Lung (tissue), 12 donors: ENCODE data around the gene PTGES2. TPM values are rescaled to one million over a fixed set of nuclear protein-coding genes. Genes with fewer than 3 reads are reported as not detected.
"Not testable (repeated sequence)": the region's sequence is repeated elsewhere in the genome, so short reads cannot be mapped to it uniquely, and the experiment has no call there.

Experiments used
- ATAC-seq: fragments of 200-7000 bp; cut with Tn5 transposase; one replicate; pipeline ENCODE4 v1.9.1; 2020; ENCODE audit warnings: moderate number of reproducible peaks; ENCODE audit not compliant: insufficient read depth, low FRiP score
- DNase-seq, 3 donors: peaks; one replicate each; pipeline ENCODE4 v3.0.0-alpha.2; 2013 to 2017
- H3K27ac ChIP-seq, 2 donors: one replicate each; pipeline ENCODE4 v1.5.1; 2013; ENCODE audit warnings: mild to moderate bottlenecking in 2 of 2, moderate library complexity in 2 of 2, control low read depth in 1 of 2, inconsistent platforms in 1 of 2, low read depth in 1 of 2, low read length in 1 of 2
- H3K27me3 ChIP-seq, 3 donors: one replicate each; pipeline ENCODE4 v1.5.1; 2013; ENCODE audit warnings: low read length in 2 of 3; ENCODE audit not compliant: control insufficient read depth in 3 of 3, insufficient read depth in 3 of 3
- H3K36me3 ChIP-seq, 4 donors: one replicate each; pipeline ENCODE4 v1.5.1; 2013; ENCODE audit warnings: low read length in 4 of 4, mild to moderate bottlenecking in 1 of 4, moderate library complexity in 1 of 4; ENCODE audit not compliant: control insufficient read depth in 4 of 4, insufficient read depth in 4 of 4
- H3K4me1 ChIP-seq, 5 donors: one replicate each; pipeline ENCODE4 v1.5.1; 2013; ENCODE audit warnings: low read length in 5 of 5, mild to moderate bottlenecking in 2 of 5, moderate library complexity in 1 of 5; ENCODE audit not compliant: control insufficient read depth in 5 of 5, insufficient read depth in 5 of 5
- H3K4me3 ChIP-seq: one replicate; pipeline ENCODE4 v1.5.1; 2013; ENCODE audit warnings: mild to moderate bottlenecking, control low read depth, moderate library complexity
- H3K9ac ChIP-seq, 2 donors: one replicate each; pipeline ENCODE4 v1.5.1; 2013; ENCODE audit warnings: low read length in 2 of 2, control low read depth in 1 of 2; ENCODE audit not compliant: insufficient read depth in 1 of 2
- H3K9me3 ChIP-seq, 4 donors: one replicate each; pipeline ENCODE4 v1.5.1; 2013; ENCODE audit warnings: low read length in 3 of 4, mild to moderate bottlenecking in 1 of 4, moderate library complexity in 1 of 4; ENCODE audit not compliant: control insufficient read depth in 4 of 4, insufficient read depth in 3 of 4
- CTCF ChIP-seq: IDR thresholded peaks from 2 replicates; pipeline ENCODE4 v1.5.1; 2012; ENCODE audit warnings: mild to moderate bottlenecking; ENCODE audit errors: control extremely low read depth, extremely low read depth
- WGBS, 2 donors: extraction: QIAGEN DNeasy Blood & Tissue Kit; methylation state at CpG; one replicate each; pipeline ENCODE4 v1.1.7; 2013; 5-methylcytosine and 5-hydroxymethylcytosine counted together
- polyA plus RNA-seq, 2 donors: library from polyadenylated mRNA; stranded (reverse); fragments of 200-250 nt; gene quantifications; one replicate each; pipeline ENCODE4 v1.2.1, GENCODE V29; 2013
- total RNA-seq, 2 donors: library from RNA; depleted of rRNA in 1 of 2; stranded (reverse); fragments of >200 nt in 1 of 2; gene quantifications; one replicate each; pipeline ENCODE4 v1.2.1, GENCODE V29; 2014 to 2021
- donor health status: control.
- donor health status: control.
- donor health status: Bipolar disorder and iron deficiency.
- donor health status: healthy.
- donor health status: DM: yes; HTN: yes; CAD: no.

Gene PTGES2
- total and polyA plus RNA-seq, 4 donors = 42.0 to 66.8 (median 54.7) TPM

- H3K4me3 ChIP-seq = no peak overlapping the region
- no peak for TF ChIP-seq CTCF
- ATAC-seq = no peak
- no peak overlapping the region for H3K27ac ChIP-seq
- WGBS, 2 donors = 89 to 91% methylated on average over 18 of the region's 18 CpGs
- H3K9me3 ChIP-seq = peaks cover 0 to 5% (median 0%) of the 10 kb centered on the region in 4 donors
- no peaks in the 10 kb centered on the region for H3K36me3 ChIP-seq
- H3K9ac ChIP-seq = no peak overlapping the region
- no peak for DNase-seq
- peaks cover 0 to 3% (median 0%) of the 10 kb centered on the region in 5 donors for H3K4me1 ChIP-seq
- H3K27me3 ChIP-seq = no peaks in the 10 kb centered on the region
These were observed 9.6 kb upstream of the PTGES2 start for GRCh38 chr9:128136816-128137793.

DNA sequence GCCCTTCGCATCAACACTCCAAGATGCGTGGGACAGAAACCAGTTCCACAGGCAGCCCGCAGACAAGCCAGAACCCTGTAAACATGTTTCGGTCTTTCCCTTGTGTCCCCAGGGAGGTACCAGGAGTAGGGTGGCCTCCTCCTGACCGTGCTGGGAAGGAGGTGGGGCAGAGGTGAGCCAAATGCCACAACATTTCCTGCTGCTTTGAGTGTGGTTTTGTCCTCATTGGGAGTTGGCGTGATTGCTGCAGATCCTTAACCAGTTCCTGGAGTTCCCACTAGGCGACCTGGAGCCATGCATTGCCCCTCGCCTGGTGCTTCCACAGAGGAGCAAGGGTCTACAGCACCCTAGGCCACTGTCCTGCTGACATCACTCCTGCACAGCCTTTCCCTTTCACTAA is 8.0 kb upstream of the PTGES2 start:
- H3K4me3 ChIP-seq, ATAC-seq, H3K9me3 ChIP-seq, H3K9ac ChIP-seq, H3K27me3 ChIP-seq, H3K4me1 ChIP-seq, DNase-seq, H3K36me3 ChIP-seq, H3K27ac ChIP-seq: not testable (repeated sequence)
- WGBS, 2 donors = 70 to 72% methylated on average over 8 of the region's 8 CpGs

DNA sequence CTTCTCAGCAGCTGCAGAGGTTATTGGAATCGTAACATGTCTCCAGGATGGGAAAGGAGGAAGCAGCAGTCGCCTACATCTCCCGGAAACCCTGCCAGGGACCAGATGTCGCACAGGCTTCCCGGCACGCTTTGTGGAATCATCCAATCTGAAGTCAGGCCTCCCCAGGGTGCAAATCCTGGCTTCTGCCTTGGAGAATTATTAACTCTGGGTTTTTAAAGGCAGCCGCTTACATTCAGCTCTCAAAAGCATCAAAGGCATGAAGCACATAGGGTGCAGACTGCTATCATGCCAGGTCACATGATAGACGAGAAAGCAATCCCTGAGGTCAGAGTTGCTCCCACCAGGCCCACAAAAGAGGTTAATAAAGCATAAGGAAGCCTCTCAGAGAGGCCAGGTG is 4.6 kb upstream of the PTGES2 start:
- ATAC-seq, H3K27ac ChIP-seq: not testable (repeated sequence)

GRCh38 chr9:128131346-128131745 is 3.8 kb upstream of the PTGES2 start:
- H3K9ac ChIP-seq, ATAC-seq, DNase-seq, H3K36me3 ChIP-seq, H3K27ac ChIP-seq, H3K4me3 ChIP-seq, H3K27me3 ChIP-seq, H3K9me3 ChIP-seq: not testable (repeated sequence)
- H3K4me1 ChIP-seq = peaks cover 0 to 17% (median 3%) of the 10 kb centered on the region in 5 donors
- 90 to 91% methylated on average over 8 of the region's 8 CpGs for WGBS, 2 donors

More for the DNA sequence above, 4.6 kb upstream of the PTGES2 start:
- peaks cover 0 to 17% (median 3%) of the 10 kb centered on the region in 5 donors for H3K4me1 ChIP-seq
- H3K4me3 ChIP-seq, H3K36me3 ChIP-seq, H3K27me3 ChIP-seq, H3K9ac ChIP-seq, H3K9me3 ChIP-seq: not testable (repeated sequence)
- 34 to 52% methylated on average over 8 of the region's 8 CpGs for WGBS, 2 donors
- DNase-seq = peak in 2 of 3 donors; percentile 22 to 40

- not testable (repeated sequence) for H3K27me3 ChIP-seq, H3K9me3 ChIP-seq, H3K27ac ChIP-seq, H3K4me3 ChIP-seq, H3K36me3 ChIP-seq, H3K9ac ChIP-seq, ATAC-seq, DNase-seq
- WGBS, 2 donors = 65 to 74% methylated on average over 7 of the region's 7 CpGs
- H3K4me1 ChIP-seq = peaks cover 0 to 18% (median 4%) of the 10 kb centered on the region in 5 donors
These were observed 3.1 kb upstream of the PTGES2 start for GRCh38 chr9:128130651-128131050.

GRCh38 chr9:128129976-128130590 is 2.6 kb upstream of the PTGES2 start:
- not testable (repeated sequence) for H3K4me3 ChIP-seq, H3K9ac ChIP-seq, H3K27me3 ChIP-seq, H3K36me3 ChIP-seq, DNase-seq, ATAC-seq, H3K9me3 ChIP-seq, H3K27ac ChIP-seq
- WGBS, 2 donors = 31 to 33% methylated on average over 12 of the region's 12 CpGs
- peaks cover 0 to 18% (median 8%) of the 10 kb centered on the region in 5 donors for H3K4me1 ChIP-seq
